ENCODE results near the gene ABHD4. TPM values are rescaled to one million over a fixed set of nuclear protein-coding genes. Genes with fewer than 3 reads are reported as not detected.

The ABHD4 gene
- total and polyA plus RNA-seq, 2 experiments from 2014 or later = 39.1 to 40.0 TPM

- TF ChIP-seq, protein P1, sequence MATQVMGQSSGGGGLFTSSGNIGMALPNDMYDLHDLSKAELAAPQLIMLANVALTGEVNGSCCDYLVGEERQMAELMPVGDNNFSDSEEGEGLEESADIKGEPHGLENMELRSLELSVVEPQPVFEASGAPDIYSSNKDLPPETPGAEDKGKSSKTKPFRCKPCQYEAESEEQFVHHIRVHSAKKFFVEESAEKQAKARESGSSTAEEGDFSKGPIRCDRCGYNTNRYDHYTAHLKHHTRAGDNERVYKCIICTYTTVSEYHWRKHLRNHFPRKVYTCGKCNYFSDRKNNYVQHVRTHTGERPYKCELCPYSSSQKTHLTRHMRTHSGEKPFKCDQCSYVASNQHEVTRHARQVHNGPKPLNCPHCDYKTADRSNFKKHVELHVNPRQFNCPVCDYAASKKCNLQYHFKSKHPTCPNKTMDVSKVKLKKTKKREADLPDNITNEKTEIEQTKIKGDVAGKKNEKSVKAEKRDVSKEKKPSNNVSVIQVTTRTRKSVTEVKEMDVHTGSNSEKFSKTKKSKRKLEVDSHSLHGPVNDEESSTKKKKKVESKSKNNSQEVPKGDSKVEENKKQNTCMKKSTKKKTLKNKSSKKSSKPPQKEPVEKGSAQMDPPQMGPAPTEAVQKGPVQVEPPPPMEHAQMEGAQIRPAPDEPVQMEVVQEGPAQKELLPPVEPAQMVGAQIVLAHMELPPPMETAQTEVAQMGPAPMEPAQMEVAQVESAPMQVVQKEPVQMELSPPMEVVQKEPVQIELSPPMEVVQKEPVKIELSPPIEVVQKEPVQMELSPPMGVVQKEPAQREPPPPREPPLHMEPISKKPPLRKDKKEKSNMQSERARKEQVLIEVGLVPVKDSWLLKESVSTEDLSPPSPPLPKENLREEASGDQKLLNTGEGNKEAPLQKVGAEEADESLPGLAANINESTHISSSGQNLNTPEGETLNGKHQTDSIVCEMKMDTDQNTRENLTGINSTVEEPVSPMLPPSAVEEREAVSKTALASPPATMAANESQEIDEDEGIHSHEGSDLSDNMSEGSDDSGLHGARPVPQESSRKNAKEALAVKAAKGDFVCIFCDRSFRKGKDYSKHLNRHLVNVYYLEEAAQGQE (IDR thresholded peaks at IDR 0.05; ENCODE audit: unreplicated experiment) = no peak
- TF ChIP-seq POLR2AphosphoS5 (IDR thresholded peaks at IDR 0.05; ENCODE audit: low read depth) (no peak), CREB1 (CRISPR knock-in tag; IDR thresholded peaks at IDR 0.05; ENCODE audit: low read depth) (no peak), NANOG (IDR thresholded peaks at IDR 0.05; ENCODE audit: borderline replicate concordance) (no peak), CTCF (conservative IDR thresholded peaks at IDR 0.05; ENCODE audit: low read depth in 2 of 2) (no peak), EZH2 (IDR thresholded peaks at IDR 0.05; ENCODE audit: low read depth, unreplicated experiment) (no peak), ZNF114 (CRISPR knock-in tag; IDR thresholded peaks at IDR 0.05) (no peak)
Measured at GRCh38 chr14:22551605-22551997, 46.5 kb upstream of the ABHD4 start (continued).

DNA sequence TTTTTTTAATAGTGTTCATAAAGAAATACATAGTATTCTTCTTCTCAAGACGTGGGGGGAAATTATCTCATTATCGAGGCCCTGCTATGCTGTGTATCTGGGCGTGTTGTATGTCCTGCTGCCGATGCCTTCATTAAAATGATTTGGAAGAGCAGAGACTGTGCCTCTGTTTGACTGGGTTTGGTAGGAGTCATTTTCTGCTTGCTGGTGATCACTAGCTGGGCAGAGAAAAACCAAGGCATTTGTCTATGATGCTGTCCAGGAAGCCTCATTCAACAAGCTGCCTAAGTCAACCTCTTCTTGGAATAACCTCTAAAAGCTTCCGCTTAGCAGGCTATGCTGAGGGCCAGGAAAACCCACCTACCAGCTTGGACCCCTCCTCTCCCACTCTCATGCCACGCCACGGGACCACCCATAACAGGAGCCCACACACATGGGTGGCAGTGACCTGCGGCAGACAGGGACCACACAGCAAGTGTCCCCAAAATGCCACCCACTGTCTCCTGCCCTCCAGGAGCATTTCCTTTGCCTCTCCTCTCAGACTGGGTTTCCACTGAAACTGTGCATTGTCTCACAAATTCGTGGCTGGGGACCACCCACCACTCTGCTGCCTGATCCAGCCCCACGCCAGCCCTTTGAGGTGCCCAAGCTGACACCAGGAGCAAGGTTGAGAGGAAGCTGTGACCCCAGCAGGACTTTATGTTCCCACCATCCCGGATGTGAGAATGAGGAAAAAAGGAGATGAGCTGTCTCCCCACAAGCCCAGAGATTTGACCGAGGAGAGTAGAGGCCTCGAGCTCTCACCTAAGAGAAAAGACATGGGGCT lies 45.9 kb upstream of the ABHD4 start:
- no peak overlapping the region for H3K4me2 ChIP-seq
- TF ChIP-seq EZH2phosphoT487 (IDR thresholded peaks at IDR 0.05; ENCODE audit: unreplicated experiment) (no peak), POLR2AphosphoS5 (IDR thresholded peaks at IDR 0.05; ENCODE audit: low read depth) (no peak), ZNF462 (CRISPR knock-in tag; IDR thresholded peaks at IDR 0.05) (no peak), ZNF114 (CRISPR knock-in tag; IDR thresholded peaks at IDR 0.05) (no peak), CTCF (conservative IDR thresholded peaks at IDR 0.05; ENCODE audit: low read depth in 2 of 2) (no peak)

More for the DNA sequence above, 45.9 kb upstream of the ABHD4 start:
- Mint-ChIP-seq H3K9me3 (no peaks in the 10 kb centered on the region; the same call in 2 of the 3 replicates), H3K36me3 (ENCODE audit: low read depth) (no peaks in the 10 kb centered on the region; the same call in 2 of the 3 replicates), H3K27ac (peak overlapping the region; percentile 68), H3K27me3 (ENCODE audit: insufficient read depth, low read depth, poor library complexity) (peaks cover 14% of the 10 kb centered on the region), H3K4me1 (peaks cover 54% of the 10 kb centered on the region), H3K4me3 (no peak overlapping the region)
- peaks cover 10% of the 10 kb centered on the region for H3F3A ChIP-seq (replicated peaks; ENCODE audit: low read depth)
- no peaks in the 10 kb centered on the region for H3K79me2 ChIP-seq (replicated peaks; ENCODE audit: insufficient read depth)
- no peak overlapping the region for H3K4me3 ChIP-seq
- H2AFZ ChIP-seq = no peak overlapping the region
- H3K36me3 ChIP-seq (ENCODE audit: insufficient read depth) = no peaks in the 10 kb centered on the region
- 0 out of 2 replicates have a peak overlapping the region, but pooled peaks have one; percentile 92 for H3K27ac ChIP-seq (ENCODE audit: low read depth)
- peaks cover 4% of the 10 kb centered on the region; the same call in 1 of the 2 replicates for H3K9me2 ChIP-seq (ENCODE audit: insufficient read depth)
- H3K27me3 ChIP-seq (ENCODE audit: insufficient read depth) = no peaks in the 10 kb centered on the region
- peaks cover 40% of the 10 kb centered on the region for H3K4me1 ChIP-seq (ENCODE audit: insufficient read depth)
- ATAC-seq = no peak
- no peak for DNase-seq (ENCODE audit: low spot score)
- no peaks in the 10 kb centered on the region for H4K20me1 ChIP-seq (replicated peaks; ENCODE audit: insufficient read depth)
